Daoy (cell line): ENCODE results near the gene IL17RC. TPM values are rescaled to one million over a fixed set of nuclear protein-coding genes. Genes with fewer than 3 reads are reported as not detected.

ENCODE experiments used
- DNase-seq: peaks from one replicate; pipeline ENCODE4 v3.0.0-alpha.2; 2015; ENCODE audit warnings: low read depth
- total RNA-seq: library from RNA; depleted of rRNA; stranded (reverse); fragments of >200 nt; shearing (Covaris generic); gene quantifications from 2 replicates; pipeline ENCODE4 v1.2.3, GENCODE V29; 2014; rRNA removed

The IL17RC gene
- total RNA-seq, 1 experiment from 2014 or later: 6.7 TPM

- DNase-seq: no peak
These were observed 61.9 kb downstream of the IL17RC start for GRCh38 chr3:9978710-9979305.

DNA sequence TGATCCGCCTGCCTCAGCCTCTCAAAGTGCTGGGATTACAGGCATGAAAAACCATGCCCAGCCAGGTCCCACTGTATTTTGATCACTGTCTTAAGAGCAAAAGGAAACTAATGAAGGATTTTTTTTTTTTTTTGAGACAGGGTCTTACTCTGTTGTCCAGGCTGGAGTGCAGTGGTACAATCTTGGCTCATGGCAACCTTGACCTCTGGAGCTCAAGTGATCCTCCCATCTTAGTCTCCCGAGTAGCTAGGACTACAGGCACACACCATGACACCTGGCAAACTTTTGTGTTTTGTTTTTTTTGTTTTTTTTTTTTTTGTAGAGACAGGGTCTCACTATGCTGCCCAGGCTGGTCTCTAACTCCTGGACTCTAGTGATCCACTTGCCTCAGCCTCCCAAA lies 63.4 kb downstream of the IL17RC start:
- DNase-seq: no peak

Other genes starting within 250 kb of the IL17RC start
- not detected in 2 replicates for gene CPNE9, start 213.3 kb upstream of the IL17RC start, total RNA-seq
- 10.9 and 15.6 TPM in 2 replicates for gene BRPF1, start 185.4 kb upstream of the IL17RC start, total RNA-seq
- 11.3 and 11.9 TPM in 2 replicates for gene OGG1, start 167.1 kb upstream of the IL17RC start, total RNA-seq
- gene CAMK1, start 147.2 kb upstream of the IL17RC start, total RNA-seq: 7.7 and 28.1 TPM in 2 replicates
- 50.1 and 50.9 TPM in 2 replicates for gene TADA3, start 124.6 kb upstream of the IL17RC start, total RNA-seq
- 148 and 203 TPM in 2 replicates for gene ARPC4, start 124.0 kb upstream of the IL17RC start, total RNA-seq
- 0.68 and 1.6 TPM in 2 replicates for gene TTLL3, start 106.8 kb upstream of the IL17RC start, total RNA-seq
- 30.7 and 31.3 TPM in 2 replicates for gene RPUSD3, start 73.1 kb upstream of the IL17RC start, total RNA-seq
- gene CIDEC, start 36.8 kb upstream of the IL17RC start, total RNA-seq: not detected in 2 replicates
- gene JAGN1, start 26.5 kb upstream of the IL17RC start, total RNA-seq: 22.7 and 22.8 TPM in 2 replicates
- gene IL17RE, start 14.2 kb upstream of the IL17RC start, total RNA-seq: 0.06 and 0.18 TPM in 2 replicates
- 9.9 and 12.4 TPM in 2 replicates for gene CRELD1, start 16.7 kb downstream of the IL17RC start, total RNA-seq
- gene PRRT3, start 35.3 kb downstream of the IL17RC start, total RNA-seq: 0.46 and 0.57 TPM in 2 replicates
- 37.7 and 57.8 TPM in 2 replicates for gene EMC3, start 69.7 kb downstream of the IL17RC start, total RNA-seq
- gene FANCD2, start 109.3 kb downstream of the IL17RC start, total RNA-seq: 48.5 and 51.9 TPM in 2 replicates
- gene FANCD2OS, start 191.2 kb downstream of the IL17RC start, total RNA-seq: not detected in 2 replicates
- 52.3 and 59.0 TPM in 2 replicates for gene BRK1, start 198.6 kb downstream of the IL17RC start, total RNA-seq
- gene VHL, start 224.7 kb downstream of the IL17RC start, total RNA-seq: 23.8 and 25.0 TPM in 2 replicates
- 12.7 and 13.3 TPM in 2 replicates for gene IRAK2, start 247.8 kb downstream of the IL17RC start, total RNA-seq